HG02885 (cell line): ENCODE data around the gene ANGPTL4.
A peak's percentile ranks its signal among the peaks of the same experiment; 100 is the strongest.
"Not testable (repeated sequence)": the region's sequence is repeated elsewhere in the genome, so short reads cannot be mapped to it uniquely, and the experiment has no call there.

Experiments used
- ATAC-seq: cut with Tn5 transposase; IDR thresholded peaks from one replicate; pipeline ENCODE4 v1.9.1; 2021; ENCODE audit warnings: mild to moderate bottlenecking; ENCODE audit not compliant: unreplicated experiment, poor library complexity

Gene ANGPTL4

GRCh38 chr19:8404391-8405151, 40.6 kb downstream of the ANGPTL4 start:
- no peak for ATAC-seq

- not testable (repeated sequence) for ATAC-seq
Observed at GRCh38 chr19:8410718-8411117, 46.8 kb downstream of the ANGPTL4 start.

GRCh38 chr19:8412783-8413628, 49.1 kb downstream of the ANGPTL4 start, which contains the start of gene MARCHF2:
Gene MARCHF2, plus strand, starts transcription at chr19:8413305. Its CDS starts 8,536 bp downstream, at chr19:8421841.
- ATAC-seq: peak; percentile 100

- ATAC-seq: no peak
Observed at GRCh38 chr19:8413629-8413995, 49.7 kb downstream of the ANGPTL4 start.

- no peak for ATAC-seq
Observed at GRCh38 chr19:8416796-8417195, 52.8 kb downstream of the ANGPTL4 start.

- no peak for ATAC-seq
Observed at GRCh38 chr19:8421484-8422461, 57.8 kb downstream of the ANGPTL4 start.

- ATAC-seq: no peak
Observed at GRCh38 chr19:8423817-8424223, 59.9 kb downstream of the ANGPTL4 start.
